Mesothelial cell of epicardium (in vitro differentiated cells): Measurements from ENCODE around the gene GNB1. TPM values are rescaled to one million over a fixed set of nuclear protein-coding genes. Genes with fewer than 3 reads are reported as not detected.

Experiments used
- DNase-seq, 2 experiments: peaks; one replicate each; pipeline ENCODE4 v3.0.0; 2021; ENCODE audit warnings: low spot score in 2 of 2; ENCODE audit not compliant: unreplicated experiment in 2 of 2
- H3K27ac Mint-ChIP-seq: 2 replicates; pipeline ENCODE4 v1.8.0; 2021; ENCODE audit warnings: mixed read lengths
- H3K27me3 Mint-ChIP-seq: 2 replicates; pipeline ENCODE4 v1.8.0; 2021; ENCODE audit warnings: low read depth, mixed read lengths
- H3K36me3 Mint-ChIP-seq: 2 replicates; pipeline ENCODE4 v1.8.0; 2021; ENCODE audit warnings: mixed read lengths
- H3K4me1 Mint-ChIP-seq: 2 replicates; pipeline ENCODE4 v1.8.0; 2021; ENCODE audit warnings: mixed read lengths
- H3K4me3 Mint-ChIP-seq: 2 replicates; pipeline ENCODE4 v1.8.0; 2021; ENCODE audit warnings: mild to moderate bottlenecking, moderate library complexity, mixed read lengths
- H3K9me3 Mint-ChIP-seq: 2 replicates; pipeline ENCODE4 v1.8.0; 2021; ENCODE audit warnings: mixed read lengths
- total RNA-seq: library from RNA; stranded (reverse); gene quantifications from 3 replicates; pipeline ENCODE4 v1.2.1, GENCODE V29; 2021
- TF ChIP-seq, protein P1 (sequence below): fragments of 200-600 bp; sonication (generic); IDR thresholded peaks from one replicate; pipeline ENCODE4 v1.5.0; 2021; ENCODE audit warnings: antibody characterized with exemption; ENCODE audit not compliant: unreplicated experiment

The GNB1 gene
- total RNA-seq, 1 donor from 2014 or later: 272 TPM

- Mint-ChIP-seq H3K9me3 (no peaks in the 10 kb centered on the region), H3K4me1 (no peaks in the 10 kb centered on the region), H3K27me3 (peaks cover 10% of the 10 kb centered on the region), H3K36me3 (no peaks in the 10 kb centered on the region), H3K27ac (no peak overlapping the region), H3K4me3 (no peak overlapping the region)
- DNase-seq: peak in 1 of 2 experiments; percentile 21
- TF ChIP-seq, protein P1, sequence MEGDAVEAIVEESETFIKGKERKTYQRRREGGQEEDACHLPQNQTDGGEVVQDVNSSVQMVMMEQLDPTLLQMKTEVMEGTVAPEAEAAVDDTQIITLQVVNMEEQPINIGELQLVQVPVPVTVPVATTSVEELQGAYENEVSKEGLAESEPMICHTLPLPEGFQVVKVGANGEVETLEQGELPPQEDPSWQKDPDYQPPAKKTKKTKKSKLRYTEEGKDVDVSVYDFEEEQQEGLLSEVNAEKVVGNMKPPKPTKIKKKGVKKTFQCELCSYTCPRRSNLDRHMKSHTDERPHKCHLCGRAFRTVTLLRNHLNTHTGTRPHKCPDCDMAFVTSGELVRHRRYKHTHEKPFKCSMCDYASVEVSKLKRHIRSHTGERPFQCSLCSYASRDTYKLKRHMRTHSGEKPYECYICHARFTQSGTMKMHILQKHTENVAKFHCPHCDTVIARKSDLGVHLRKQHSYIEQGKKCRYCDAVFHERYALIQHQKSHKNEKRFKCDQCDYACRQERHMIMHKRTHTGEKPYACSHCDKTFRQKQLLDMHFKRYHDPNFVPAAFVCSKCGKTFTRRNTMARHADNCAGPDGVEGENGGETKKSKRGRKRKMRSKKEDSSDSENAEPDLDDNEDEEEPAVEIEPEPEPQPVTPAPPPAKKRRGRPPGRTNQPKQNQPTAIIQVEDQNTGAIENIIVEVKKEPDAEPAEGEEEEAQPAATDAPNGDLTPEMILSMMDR: no peak
These were observed 30.6 kb upstream of the GNB1 start for GRCh38 chr1:1921459-1921862.

DNA sequence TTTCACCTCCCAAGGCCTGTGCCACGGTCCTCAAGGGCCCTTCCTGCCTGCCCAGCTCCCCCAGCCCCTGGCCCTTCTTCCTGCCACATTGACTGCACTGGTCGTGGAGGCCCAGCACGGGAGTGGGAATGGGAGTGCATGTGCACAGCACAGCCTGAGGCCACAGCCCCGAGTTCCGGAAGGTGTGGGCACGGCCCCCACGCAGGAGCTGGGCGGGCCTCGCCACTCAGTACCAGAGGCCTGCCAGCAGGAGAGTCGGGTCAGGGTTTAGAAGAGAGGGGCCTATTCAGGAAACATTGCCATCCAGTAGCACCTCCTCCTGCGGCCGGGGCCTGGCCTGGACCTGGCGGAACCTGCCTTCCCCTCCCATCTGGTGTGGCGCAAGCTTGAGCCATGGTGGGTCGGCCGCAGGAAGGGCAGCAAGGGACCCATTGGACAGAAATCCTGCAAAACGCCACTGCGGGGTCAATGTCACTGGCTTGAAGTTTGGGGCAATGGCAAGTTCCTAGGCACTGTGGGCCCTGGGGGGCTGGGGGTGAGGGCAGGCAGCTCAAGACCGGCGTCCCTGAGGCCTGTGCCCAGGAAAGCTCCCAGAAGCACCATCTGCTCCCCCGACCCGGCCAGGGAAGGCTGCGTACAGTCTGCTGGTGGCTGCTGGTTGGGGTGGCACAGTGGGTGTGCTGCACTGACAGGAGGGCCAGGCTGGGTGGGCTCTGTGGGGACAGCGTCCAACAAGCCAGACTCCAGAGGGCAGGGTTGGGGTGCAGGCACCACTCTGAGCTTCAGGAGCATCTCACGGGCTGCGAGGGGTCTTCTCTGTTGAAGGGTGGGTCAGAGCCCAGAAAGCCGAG lies 29.9 kb upstream of the GNB1 start:
- TF ChIP-seq, protein P1: no peak
- Mint-ChIP-seq H3K4me1 (no peaks in the 10 kb centered on the region), H3K27ac (no peak overlapping the region), H3K27me3 (peaks cover 12% of the 10 kb centered on the region), H3K4me3 (no peak overlapping the region), H3K36me3 (no peaks in the 10 kb centered on the region), H3K9me3 (no peaks in the 10 kb centered on the region)
- peak in 1 of 2 experiments; percentile 17 for DNase-seq

DNA sequence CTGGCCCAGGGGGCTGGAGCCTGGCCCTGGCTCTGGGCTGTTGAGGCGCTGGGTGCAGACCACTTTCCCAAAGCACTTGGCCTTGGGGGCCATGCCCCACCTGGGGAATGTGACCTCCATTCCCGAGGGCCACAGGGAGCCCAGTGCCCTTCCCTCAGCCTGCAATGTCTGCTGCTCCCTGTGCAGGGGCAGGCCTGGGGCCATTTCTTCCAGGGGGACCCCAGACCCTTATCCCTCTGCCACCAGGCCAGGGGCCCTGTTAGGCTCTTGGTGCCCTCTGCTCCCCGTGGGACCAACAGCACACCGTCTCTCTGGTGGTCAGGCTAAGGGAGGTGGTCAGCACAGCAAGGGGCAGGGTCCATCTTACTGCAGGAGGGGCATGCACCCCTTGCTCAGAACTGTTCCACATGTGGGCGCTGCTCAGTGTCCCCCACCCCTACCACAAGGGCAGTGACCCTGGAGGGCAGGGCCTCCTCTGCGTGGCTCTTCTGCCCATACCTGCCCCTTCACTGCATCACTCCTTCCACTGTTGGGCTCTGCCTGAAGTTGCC lies 29.2 kb upstream of the GNB1 start:
- TF ChIP-seq, protein P1: no peak
- DNase-seq: no peak
- Mint-ChIP-seq H3K9me3 (no peaks in the 10 kb centered on the region), H3K27me3 (peaks cover 11% of the 10 kb centered on the region), H3K36me3 (no peaks in the 10 kb centered on the region), H3K4me1 (no peaks in the 10 kb centered on the region), H3K27ac (no peak overlapping the region), H3K4me3 (peak overlapping the region; percentile 6)

GRCh38 chr1:1919304-1920056 lies 28.6 kb upstream of the GNB1 start:
- TF ChIP-seq, protein P1: no peak
- Mint-ChIP-seq H3K9me3 (no peaks in the 10 kb centered on the region), H3K36me3 (no peaks in the 10 kb centered on the region), H3K27me3 (peaks cover 11% of the 10 kb centered on the region), H3K27ac (no peak overlapping the region), H3K4me1 (no peaks in the 10 kb centered on the region), H3K4me3 (peak overlapping the region; percentile 31)
- peak; percentile 100 for DNase-seq

GRCh38 chr1:1918901-1919303 lies 28.0 kb upstream of the GNB1 start, which contains the start of gene TMEM52:
Gene TMEM52, minus strand, starts transcription at chr1:1919279. Its CDS starts 14 bp downstream, at chr1:1919265.
- TF ChIP-seq, protein P1: no peak
- DNase-seq: no peak
- no peaks in the 10 kb centered on the region for H3K4me1 Mint-ChIP-seq
- peaks cover 12% of the 10 kb centered on the region for H3K27me3 Mint-ChIP-seq
- H3K27ac Mint-ChIP-seq: no peak within 1 kb of the TSS
- H3K9me3 Mint-ChIP-seq: no peaks in the 10 kb centered on the region
- peak within 1 kb of the TSS; percentile 51 for H3K4me3 Mint-ChIP-seq
- no peaks in the 10 kb centered on the region for H3K36me3 Mint-ChIP-seq
